ENCODE results near the gene YWHAQ.

DNA sequence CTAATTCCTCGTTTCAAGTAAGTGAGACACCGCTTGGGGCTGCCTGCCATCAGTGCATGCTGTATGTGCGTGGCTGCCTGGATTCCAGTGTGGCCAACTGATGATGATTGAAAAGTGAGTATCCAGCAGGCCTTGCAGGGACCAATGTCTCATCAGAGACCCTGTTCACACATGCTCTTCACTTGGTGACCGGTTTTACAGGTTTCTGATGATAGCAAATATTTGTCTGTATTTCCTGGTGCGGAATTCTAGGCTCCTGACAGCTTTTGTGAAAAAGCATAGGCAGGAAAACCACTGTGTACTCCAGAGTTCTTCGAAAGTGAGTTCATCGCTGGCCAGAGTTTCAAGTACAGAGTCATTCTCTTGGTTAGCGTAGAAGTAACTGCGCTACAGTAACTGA lies 13.8 kb upstream of the YWHAQ start:
- TF ChIP-seq, protein P1, sequence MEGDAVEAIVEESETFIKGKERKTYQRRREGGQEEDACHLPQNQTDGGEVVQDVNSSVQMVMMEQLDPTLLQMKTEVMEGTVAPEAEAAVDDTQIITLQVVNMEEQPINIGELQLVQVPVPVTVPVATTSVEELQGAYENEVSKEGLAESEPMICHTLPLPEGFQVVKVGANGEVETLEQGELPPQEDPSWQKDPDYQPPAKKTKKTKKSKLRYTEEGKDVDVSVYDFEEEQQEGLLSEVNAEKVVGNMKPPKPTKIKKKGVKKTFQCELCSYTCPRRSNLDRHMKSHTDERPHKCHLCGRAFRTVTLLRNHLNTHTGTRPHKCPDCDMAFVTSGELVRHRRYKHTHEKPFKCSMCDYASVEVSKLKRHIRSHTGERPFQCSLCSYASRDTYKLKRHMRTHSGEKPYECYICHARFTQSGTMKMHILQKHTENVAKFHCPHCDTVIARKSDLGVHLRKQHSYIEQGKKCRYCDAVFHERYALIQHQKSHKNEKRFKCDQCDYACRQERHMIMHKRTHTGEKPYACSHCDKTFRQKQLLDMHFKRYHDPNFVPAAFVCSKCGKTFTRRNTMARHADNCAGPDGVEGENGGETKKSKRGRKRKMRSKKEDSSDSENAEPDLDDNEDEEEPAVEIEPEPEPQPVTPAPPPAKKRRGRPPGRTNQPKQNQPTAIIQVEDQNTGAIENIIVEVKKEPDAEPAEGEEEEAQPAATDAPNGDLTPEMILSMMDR (IDR thresholded peaks at IDR 0.05), result no peak
- no peak for TF ChIP-seq BHLHE40 (IDR thresholded peaks at IDR 0.05; ENCODE audit: low read depth, low read length)
- TF ChIP-seq, protein P2, sequence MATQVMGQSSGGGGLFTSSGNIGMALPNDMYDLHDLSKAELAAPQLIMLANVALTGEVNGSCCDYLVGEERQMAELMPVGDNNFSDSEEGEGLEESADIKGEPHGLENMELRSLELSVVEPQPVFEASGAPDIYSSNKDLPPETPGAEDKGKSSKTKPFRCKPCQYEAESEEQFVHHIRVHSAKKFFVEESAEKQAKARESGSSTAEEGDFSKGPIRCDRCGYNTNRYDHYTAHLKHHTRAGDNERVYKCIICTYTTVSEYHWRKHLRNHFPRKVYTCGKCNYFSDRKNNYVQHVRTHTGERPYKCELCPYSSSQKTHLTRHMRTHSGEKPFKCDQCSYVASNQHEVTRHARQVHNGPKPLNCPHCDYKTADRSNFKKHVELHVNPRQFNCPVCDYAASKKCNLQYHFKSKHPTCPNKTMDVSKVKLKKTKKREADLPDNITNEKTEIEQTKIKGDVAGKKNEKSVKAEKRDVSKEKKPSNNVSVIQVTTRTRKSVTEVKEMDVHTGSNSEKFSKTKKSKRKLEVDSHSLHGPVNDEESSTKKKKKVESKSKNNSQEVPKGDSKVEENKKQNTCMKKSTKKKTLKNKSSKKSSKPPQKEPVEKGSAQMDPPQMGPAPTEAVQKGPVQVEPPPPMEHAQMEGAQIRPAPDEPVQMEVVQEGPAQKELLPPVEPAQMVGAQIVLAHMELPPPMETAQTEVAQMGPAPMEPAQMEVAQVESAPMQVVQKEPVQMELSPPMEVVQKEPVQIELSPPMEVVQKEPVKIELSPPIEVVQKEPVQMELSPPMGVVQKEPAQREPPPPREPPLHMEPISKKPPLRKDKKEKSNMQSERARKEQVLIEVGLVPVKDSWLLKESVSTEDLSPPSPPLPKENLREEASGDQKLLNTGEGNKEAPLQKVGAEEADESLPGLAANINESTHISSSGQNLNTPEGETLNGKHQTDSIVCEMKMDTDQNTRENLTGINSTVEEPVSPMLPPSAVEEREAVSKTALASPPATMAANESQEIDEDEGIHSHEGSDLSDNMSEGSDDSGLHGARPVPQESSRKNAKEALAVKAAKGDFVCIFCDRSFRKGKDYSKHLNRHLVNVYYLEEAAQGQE (IDR thresholded peaks at IDR 0.05), result no peak
- no peak for TF ChIP-seq CEBPB (IDR thresholded peaks at IDR 0.05)
- no peak for TF ChIP-seq CHD4 (IDR thresholded peaks at IDR 0.05; ENCODE audit: borderline replicate concordance)
- TF ChIP-seq POLR2A (IDR thresholded peaks at IDR 0.05; ENCODE audit: low read length), result no peak
- TF ChIP-seq, protein P3, sequence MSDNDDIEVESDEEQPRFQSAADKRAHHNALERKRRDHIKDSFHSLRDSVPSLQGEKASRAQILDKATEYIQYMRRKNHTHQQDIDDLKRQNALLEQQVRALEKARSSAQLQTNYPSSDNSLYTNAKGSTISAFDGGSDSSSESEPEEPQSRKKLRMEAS (IDR thresholded peaks at IDR 0.05), result no peak
- TF ChIP-seq RFX5 (IDR thresholded peaks at IDR 0.05), result no peak
- TF ChIP-seq PHF8 (IDR thresholded peaks at IDR 0.05; ENCODE audit: borderline replicate concordance, low read depth), result no peak
- TF ChIP-seq EP300 (IDR thresholded peaks at IDR 0.05), result no peak
